GM10847 (cell line): Measurements from ENCODE around the gene KDM4E.
"Not testable (repeated sequence)": the region's sequence is repeated elsewhere in the genome, so short reads cannot be mapped to it uniquely, and the experiment has no call there.

ENCODE experiments used
- POLR2A ChIP-seq: IDR thresholded peaks from 2 replicates; pipeline ENCODE4 v1.6.1; 2011; ENCODE audit not compliant: insufficient read length; ENCODE audit errors: extremely low read depth

The KDM4E gene

DNA sequence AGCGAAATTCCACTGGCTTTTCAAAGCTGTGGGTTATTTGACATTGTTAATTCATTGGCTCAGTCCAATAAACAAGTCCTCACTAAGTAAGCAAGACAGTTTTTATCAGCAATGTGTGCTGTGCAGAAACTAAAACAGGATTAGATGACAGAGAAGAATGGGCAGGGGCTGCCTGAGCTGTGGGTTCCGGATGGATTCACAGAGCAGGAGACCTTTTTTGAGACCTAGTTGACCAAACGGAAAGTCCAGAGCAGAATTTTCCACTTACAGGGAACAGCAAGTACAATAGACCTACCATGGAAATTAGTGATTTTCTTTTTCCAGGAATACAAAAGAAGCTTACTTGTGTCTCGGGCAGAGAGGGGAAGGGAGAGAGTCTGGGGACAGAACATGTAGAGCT is 19.0 kb downstream of the KDM4E start:
- TF ChIP-seq POLR2A: no peak

- TF ChIP-seq POLR2A: no peak
Observed at GRCh38 chr11:95045812-95046211, 20.8 kb downstream of the KDM4E start.

DNA sequence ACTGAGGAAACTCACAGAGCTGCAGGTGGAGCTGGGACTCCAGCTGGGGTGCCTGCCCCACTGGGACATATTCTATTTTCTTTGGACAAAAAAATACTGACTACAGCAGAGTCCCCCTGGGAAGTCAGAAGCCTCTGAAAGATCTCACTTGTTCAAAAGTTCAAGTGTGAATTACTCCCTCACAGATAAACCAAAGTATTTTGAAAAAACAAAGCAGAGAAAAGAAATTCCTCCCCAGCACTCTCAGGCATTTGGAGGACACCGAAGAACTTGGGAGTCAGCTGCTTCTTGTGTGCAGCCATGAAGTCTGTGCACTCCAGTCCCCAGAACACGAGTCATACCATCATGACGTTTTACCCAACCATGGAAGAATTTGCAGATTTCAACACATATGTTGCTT is 24.1 kb downstream of the KDM4E start, which contains the start of gene KDM4F:
KDM4F (plus strand) TSS at position 301 of the 400 bp plus-strand sequence.
- not testable (repeated sequence) for TF ChIP-seq POLR2A

GRCh38 chr11:95050595-95051202 is 25.6 kb downstream of the KDM4E start:
- no peak for TF ChIP-seq POLR2A

- TF ChIP-seq POLR2A: no peak
Observed at GRCh38 chr11:95054356-95054755, 29.3 kb downstream of the KDM4E start.

- no peak for TF ChIP-seq POLR2A
Observed at GRCh38 chr11:95055283-95055897, 30.3 kb downstream of the KDM4E start.

DNA sequence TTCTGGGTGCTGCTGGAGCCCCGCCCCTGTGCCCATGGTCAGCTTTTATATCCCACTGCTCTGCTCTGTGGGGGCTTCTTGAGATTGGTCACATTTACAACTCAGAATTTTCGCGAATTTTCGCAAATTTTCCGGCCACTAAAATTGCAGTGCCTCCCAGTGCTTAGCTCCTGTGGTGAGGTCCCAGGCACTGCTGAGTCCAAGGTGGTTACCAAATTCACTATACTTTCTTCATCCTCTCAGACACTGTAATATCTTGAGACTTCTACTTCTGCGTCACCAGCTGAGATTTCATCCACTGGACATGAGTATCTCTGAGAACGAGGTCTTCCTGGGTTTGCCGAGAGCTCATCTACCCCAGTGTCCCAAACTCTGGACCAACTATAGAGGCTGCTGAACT is 32.9 kb downstream of the KDM4E start:
- TF ChIP-seq POLR2A: no peak

- no peak for TF ChIP-seq POLR2A
Observed at GRCh38 chr11:95058621-95059020, 33.6 kb downstream of the KDM4E start.

- no peak for TF ChIP-seq POLR2A
Observed at GRCh38 chr11:95059046-95059445, 34.0 kb downstream of the KDM4E start.

DNA sequence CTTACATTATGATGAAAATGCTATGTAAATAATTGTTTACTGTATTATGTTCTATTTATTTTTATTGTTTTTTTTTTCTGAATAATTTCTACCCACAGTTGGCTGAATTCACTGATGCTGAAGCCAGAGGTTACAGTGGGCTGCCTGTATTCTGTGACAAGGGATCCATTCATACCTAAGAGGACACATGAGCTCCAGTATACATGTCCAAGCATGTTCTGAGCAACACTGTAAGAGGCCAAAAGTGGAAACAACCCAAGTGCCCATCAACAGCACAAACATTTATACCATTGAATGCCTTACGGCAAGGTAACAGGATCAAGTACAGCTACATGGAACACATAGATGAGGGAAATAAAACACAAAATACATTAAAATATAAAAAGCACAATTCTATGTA is 40.3 kb downstream of the KDM4E start:
- TF ChIP-seq POLR2A: no peak

DNA sequence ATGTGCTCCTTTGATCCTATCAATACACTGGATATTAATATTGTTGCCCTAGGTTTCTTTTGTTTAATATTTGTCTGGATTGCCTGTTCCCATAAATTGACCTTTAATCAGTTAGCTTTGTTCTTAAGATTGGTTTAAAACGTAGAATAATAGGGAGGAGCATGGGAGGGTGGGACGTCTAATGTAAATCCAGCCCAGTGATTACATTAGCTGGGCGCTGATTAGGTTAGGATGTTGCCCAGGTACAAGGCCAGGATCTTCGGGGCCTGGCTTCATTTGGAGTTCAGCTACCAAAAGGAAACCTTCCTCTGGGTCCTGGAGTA is 41.6 kb downstream of the KDM4E start, which contains the start of gene SRSF8:
SRSF8 (plus strand) TSS at position 204 of the 323 bp plus-strand sequence. CDS start 308 bp downstream, outside the sequence.
- TF ChIP-seq POLR2A: no peak

- peak; percentile 66 for TF ChIP-seq POLR2A
Observed at GRCh38 chr11:95067039-95067840, 42.2 kb downstream of the KDM4E start.

- no peak for TF ChIP-seq POLR2A
Observed at GRCh38 chr11:95067841-95068219, 42.8 kb downstream of the KDM4E start.

GRCh38 chr11:95068549-95068948 is 43.5 kb downstream of the KDM4E start:
- peak; percentile 17 for TF ChIP-seq POLR2A

DNA sequence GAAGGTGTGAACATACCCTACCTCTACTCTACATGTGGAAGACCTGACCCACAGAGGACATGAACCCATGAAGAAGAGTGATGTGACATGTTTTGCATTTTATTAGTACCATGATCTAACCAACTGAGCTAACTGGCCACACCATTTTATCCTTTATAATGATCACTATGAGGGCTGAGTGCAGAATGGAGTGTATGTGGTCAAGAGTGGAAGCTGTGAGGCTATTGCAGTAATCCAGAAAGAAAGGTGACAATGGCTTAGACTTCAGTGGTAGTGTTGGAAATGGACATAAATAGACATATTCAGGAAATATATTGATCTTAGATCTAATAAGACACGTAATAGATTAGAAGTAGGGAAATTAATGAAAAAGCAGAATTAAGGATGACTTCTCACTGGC is 45.4 kb downstream of the KDM4E start:
- TF ChIP-seq POLR2A: no peak

GRCh38 chr11:95072948-95073347 is 47.9 kb downstream of the KDM4E start:
- TF ChIP-seq POLR2A: no peak

DNA sequence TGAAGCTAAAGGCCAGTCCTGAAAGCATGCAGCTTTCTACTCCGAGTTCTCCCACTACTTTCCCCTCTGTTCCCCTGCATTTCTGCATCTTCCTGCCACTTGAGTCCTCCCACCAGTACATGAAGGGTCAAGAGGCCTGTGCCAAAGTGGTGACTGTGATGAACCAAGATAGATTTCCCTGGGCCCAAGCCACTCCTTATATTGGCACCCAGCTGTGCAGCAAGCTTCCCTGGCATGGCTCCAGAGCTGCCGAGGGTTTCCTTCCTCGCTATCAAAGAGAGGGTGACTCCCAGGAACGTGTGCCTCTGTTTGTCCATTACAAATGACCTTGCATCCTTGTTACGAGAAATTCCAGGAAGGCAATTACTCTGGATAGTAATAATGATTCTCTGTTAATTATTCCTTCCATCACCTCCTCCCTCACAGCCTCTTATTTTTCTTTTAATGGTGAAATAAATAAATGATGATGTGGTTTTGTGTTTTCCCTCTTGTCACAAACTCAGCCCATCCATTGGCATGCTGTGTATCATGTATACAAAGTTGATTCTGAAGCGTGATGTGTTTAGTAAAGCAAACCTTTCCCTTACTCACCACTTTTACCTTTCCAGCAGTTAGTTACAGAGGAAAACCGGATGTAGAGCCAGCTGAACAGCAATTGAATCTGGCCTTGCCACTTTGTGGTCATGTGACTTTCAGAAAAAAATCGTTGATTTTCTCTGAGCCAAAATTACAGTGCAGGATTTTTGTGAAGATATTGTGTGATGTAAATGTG is 49.9 kb downstream of the KDM4E start:
- TF ChIP-seq POLR2A: no peak
